ENCODE results near the gene GPR157.

DNA sequence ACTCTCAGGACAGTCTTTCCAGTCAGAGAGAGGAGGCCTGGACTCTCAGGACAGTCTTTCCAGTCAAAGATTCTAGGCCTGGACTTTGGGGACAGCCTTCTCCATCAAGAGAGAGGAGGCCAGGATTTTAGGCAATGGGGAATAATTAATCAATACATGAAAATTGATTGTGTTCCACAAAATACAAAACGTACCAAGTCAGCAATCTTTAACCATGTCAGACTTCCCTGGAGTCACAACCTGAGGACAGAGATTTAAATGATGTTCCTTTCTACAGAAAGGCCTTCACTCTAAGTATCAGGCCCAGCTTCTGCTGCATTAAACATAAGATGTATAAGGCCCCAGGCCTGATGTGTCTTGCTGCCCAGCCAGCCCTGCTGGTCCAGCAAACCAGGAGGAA, 27.0 kb upstream of the GPR157 start:
- TF ChIP-seq CTCF (IDR thresholded peaks at IDR 0.05) = no peak
- no peak for TF ChIP-seq POLR2A (IDR thresholded peaks at IDR 0.05)
- TF ChIP-seq POLR2AphosphoS5 (IDR thresholded peaks at IDR 0.05) = no peak
- TF ChIP-seq EP300 (IDR thresholded peaks at IDR 0.05) = no peak
